ENCODE data around the gene VAPB. TPM values are rescaled to one million over a fixed set of nuclear protein-coding genes. Genes with fewer than 3 reads are reported as not detected.

VAPB gene
- total and polyA plus RNA-seq, 2 of the 4 experiments (the other 2 are of a cell fraction), result 9.1 to 26.0 TPM

- Histone ChIP-seq H3K9me3 (ENCODE audit: control insufficient read depth, insufficient read depth, low read length) (no peaks in the 10 kb centered on the region), H2BK15ac (ENCODE audit: low read depth, low read length) (no peak overlapping the region), H2AFZ (replicated peaks; ENCODE audit: low read length, poor library complexity) (no peak overlapping the region), H3K27ac (ENCODE audit: insufficient read depth, low read length) (no peak overlapping the region), H3K4me2 (ENCODE audit: low read depth, low read length) (no peak overlapping the region), H2AK9ac (replicated peaks; ENCODE audit: low read depth, low read length, poor library complexity) (no peak overlapping the region), H2BK5ac (ENCODE audit: low read depth, low read length, poor library complexity, severe bottlenecking) (no peak overlapping the region), H3K4me1 (ENCODE audit: control insufficient read depth, insufficient read depth, low read length) (peaks cover 6% of the 10 kb centered on the region), H3K9me1 (ENCODE audit: insufficient read depth, low read length) (peaks cover 23% of the 10 kb centered on the region), H2AK5ac (ENCODE audit: low read depth, low read length) (no peak overlapping the region), H2BK120ac (ENCODE audit: low read depth, low read length) (no peak overlapping the region), H3K9ac (ENCODE audit: low read depth, low read length) (no peak overlapping the region), H3K27me3 (ENCODE audit: control insufficient read depth, insufficient read depth, low read length) (no peaks in the 10 kb centered on the region), H4K8ac (ENCODE audit: low read depth in 2 of 2, low read length in 2 of 2) (no peak overlapping the region), H3K56ac (ENCODE audit: extremely low read depth, insufficient read depth, low read length) (no peak overlapping the region), H3K18ac (ENCODE audit: low read depth, low read length) (no peak overlapping the region), H3K79me1 (ENCODE audit: low read depth in 1 of 2, low read length in 2 of 2) (peaks cover 32 to 57% of the 10 kb centered on the region in 2 experiments), H4K91ac (ENCODE audit: insufficient read depth, low read depth, low read length) (no peak overlapping the region), H4K20me1 (ENCODE audit: insufficient read depth, low read length) (peaks cover 41% of the 10 kb centered on the region), H3K36me3 (ENCODE audit: control insufficient read depth, insufficient read depth, low read length) (peaks cover 7% of the 10 kb centered on the region), H3K4me3 (ENCODE audit: insufficient read depth, low read depth, low read length) (no peak overlapping the region), H3K4ac (ENCODE audit: low read depth, low read length) (no peak overlapping the region), H3K14ac (replicated peaks; ENCODE audit: low read depth, low read length) (no peak overlapping the region), H2BK20ac (ENCODE audit: low read depth, low read length) (no peak overlapping the region), H3K23ac (ENCODE audit: low read depth, low read length) (peak overlapping the region; percentile 33; the same call in 1 of the 2 replicates), H4K5ac (ENCODE audit: low read depth, low read length) (no peak overlapping the region)
- ChIA-PET CTCF (no interaction called here), POLR2A (ENCODE audit: unreplicated experiment) (no interaction called here)
- dilution Hi-C loops (cut with HindIII; ENCODE audit: low sequenced_read_pairs, unreplicated experiment) (no loop called here), in situ Hi-C loops (cut with MboI; ENCODE audit: low sequenced_read_pairs) (no loop called here), intact Hi-C loops (cut with micrococcal nuclease) (no loop called here)
- TF ChIP-seq SMC3 (IDR thresholded peaks at IDR 0.05; ENCODE audit: low read depth, low read length), result no peak
- no peak for TF ChIP-seq CTCF (conservative IDR thresholded peaks at IDR 0.05; ENCODE audit: low read depth, low read length)
- no peak for TF ChIP-seq MXI1 (IDR thresholded peaks at IDR 0.05; ENCODE audit: borderline replicate concordance, low read depth, low read length)
- TF ChIP-seq CEBPB (IDR thresholded peaks at IDR 0.05; ENCODE audit: low read depth, low read length), result no peak
- TF ChIP-seq CHD1 (IDR thresholded peaks at IDR 0.05; ENCODE audit: low read depth, low read length), result no peak
- TF ChIP-seq RCOR1 (IDR thresholded peaks at IDR 0.05; ENCODE audit: insufficient replicate concordance, low read length), result no peak
- no peak for TF ChIP-seq MAFK (IDR thresholded peaks at IDR 0.05; ENCODE audit: low read depth, low read length)
- no peak for TF ChIP-seq MAZ (IDR thresholded peaks at IDR 0.05; ENCODE audit: borderline replicate concordance, low read depth, low read length)
- TF ChIP-seq RAD21 (IDR thresholded peaks at IDR 0.05; ENCODE audit: low read length), result no peak
- no peak for TF ChIP-seq POLR2A (IDR thresholded peaks at IDR 0.05; ENCODE audit: low read depth, low read length)
- TF ChIP-seq ELK1 (IDR thresholded peaks at IDR 0.05; ENCODE audit: borderline replicate concordance, low read depth, low read length), result no peak
- TF ChIP-seq USF2 (IDR thresholded peaks at IDR 0.05; ENCODE audit: low read depth, low read length), result no peak
- no peak for TF ChIP-seq RFX5 (IDR thresholded peaks at IDR 0.05; ENCODE audit: low read depth, low read length)
- TF ChIP-seq NFE2L2 (IDR thresholded peaks at IDR 0.05; ENCODE audit: low read depth, low read length), result no peak
- TF ChIP-seq BHLHE40 (IDR thresholded peaks at IDR 0.05; ENCODE audit: low read depth, low read length), result no peak
- TF ChIP-seq FOS (IDR thresholded peaks at IDR 0.05; ENCODE audit: low read depth, low read length), result no peak
- BruUV-seq (replicated peaks), result no TSS peak
- no peak for DNase-seq
- WGBS, 2 experiments (ENCODE audit: extremely low coverage in 2 of 2, insufficient read length in 1 of 2), result no CpG with 5 or more reads among the region's 3 CpGs
- no peak for ATAC-seq (ENCODE audit: low read depth)
Observed at GRCh38 chr20:58417438-58417837, 28.4 kb downstream of the VAPB start.

Measured in IMR-90 (cell line).